Measurements from ENCODE around the gene SCYL2.
A peak's percentile ranks its signal among the peaks of the same experiment; 100 is the strongest.
"Not testable (repeated sequence)": the region's sequence is repeated elsewhere in the genome, so short reads cannot be mapped to it uniquely, and the experiment has no call there.

The SCYL2 gene

GRCh38 chr12:100258127-100258526, 8.8 kb upstream of the SCYL2 start:
- Histone ChIP-seq H3K9me3 (ENCODE audit: control insufficient read depth in 2 of 2, low read length in 2 of 2) (no peaks in the 10 kb centered on the region), H3K36me3 (ENCODE audit: control insufficient read depth in 2 of 2, insufficient read depth in 2 of 2, low read length in 2 of 2) (no peaks in the 10 kb centered on the region), H3K4me3 (ENCODE audit: low read length in 2 of 2) (no peak overlapping the region), H3K27me3 (ENCODE audit: control insufficient read depth in 2 of 2, insufficient read depth in 2 of 2, low read length in 2 of 2) (no peaks in the 10 kb centered on the region), H3K27ac (ENCODE audit: low read depth in 2 of 2, low read length in 2 of 2) (no peak overlapping the region), H3K4me1 (ENCODE audit: control insufficient read depth in 2 of 2, insufficient read depth in 2 of 2, low read length in 2 of 2) (peaks cover 0 to 4% of the 10 kb centered on the region in 2 donors), H3K9ac (ENCODE audit: low read depth in 1 of 2, low read length in 2 of 2) (no peak overlapping the region)

GRCh38 chr12:100263131-100263530, 3.8 kb upstream of the SCYL2 start:
- Histone ChIP-seq H3K4me3 (ENCODE audit: low read length in 2 of 2) (no peak overlapping the region), H3K9ac (ENCODE audit: low read depth in 1 of 2, low read length in 2 of 2) (no peak overlapping the region), H3K27ac (ENCODE audit: low read depth in 2 of 2, low read length in 2 of 2) (no peak overlapping the region), H3K36me3 (ENCODE audit: control insufficient read depth in 2 of 2, insufficient read depth in 2 of 2, low read length in 2 of 2) (no peaks in the 10 kb centered on the region), H3K9me3 (ENCODE audit: control insufficient read depth in 2 of 2, low read length in 2 of 2) (no peaks in the 10 kb centered on the region), H3K4me1 (ENCODE audit: control insufficient read depth in 2 of 2, insufficient read depth in 2 of 2, low read length in 2 of 2) (peaks cover under 1 to 4% of the 10 kb centered on the region in 2 donors), H3K27me3 (ENCODE audit: control insufficient read depth in 2 of 2, insufficient read depth in 2 of 2, low read length in 2 of 2) (no peaks in the 10 kb centered on the region)

- H3K36me3 ChIP-seq (ENCODE audit: control insufficient read depth in 2 of 2, insufficient read depth in 2 of 2, low read length in 2 of 2); H3K9me3 ChIP-seq (ENCODE audit: control insufficient read depth in 2 of 2, low read length in 2 of 2); H3K27me3 ChIP-seq (ENCODE audit: control insufficient read depth in 2 of 2, insufficient read depth in 2 of 2, low read length in 2 of 2); H3K4me3 ChIP-seq (ENCODE audit: low read length in 2 of 2); H3K9ac ChIP-seq (ENCODE audit: low read depth in 1 of 2, low read length in 2 of 2); H3K27ac ChIP-seq (ENCODE audit: low read depth in 2 of 2, low read length in 2 of 2): not testable (repeated sequence)
- peaks cover 13 to 16% of the 10 kb centered on the region in 2 donors for H3K4me1 ChIP-seq (ENCODE audit: control insufficient read depth in 2 of 2, insufficient read depth in 2 of 2, low read length in 2 of 2)
Measured at GRCh38 chr12:100265107-100265506, 1.9 kb upstream of the SCYL2 start.

GRCh38 chr12:100265732-100266584, 1.0 kb upstream of the SCYL2 start:
- Histone ChIP-seq H3K9ac (ENCODE audit: low read depth in 1 of 2, low read length in 2 of 2) (peak overlapping the region; percentile 14 to 99), H3K9me3 (ENCODE audit: control insufficient read depth in 2 of 2, low read length in 2 of 2) (no peaks in the 10 kb centered on the region), H3K4me1 (ENCODE audit: control insufficient read depth in 2 of 2, insufficient read depth in 2 of 2, low read length in 2 of 2) (peaks cover 13 to 16% of the 10 kb centered on the region in 2 donors), H3K27ac (ENCODE audit: low read depth in 2 of 2, low read length in 2 of 2) (peak overlapping the region; percentile 97 to 99), H3K4me3 (ENCODE audit: low read length in 2 of 2) (peak overlapping the region; percentile 83 to 92), H3K36me3 (ENCODE audit: control insufficient read depth in 2 of 2, insufficient read depth in 2 of 2, low read length in 2 of 2) (no peaks in the 10 kb centered on the region), H3K27me3 (ENCODE audit: control insufficient read depth in 2 of 2, insufficient read depth in 2 of 2, low read length in 2 of 2) (no peaks in the 10 kb centered on the region)

- Histone ChIP-seq H3K4me1 (ENCODE audit: control insufficient read depth in 2 of 2, insufficient read depth in 2 of 2, low read length in 2 of 2) (peaks cover 16 to 19% of the 10 kb centered on the region in 2 donors), H3K9me3 (ENCODE audit: control insufficient read depth in 2 of 2, low read length in 2 of 2) (no peaks in the 10 kb centered on the region), H3K4me3 (ENCODE audit: low read length in 2 of 2) (peak overlapping the region; percentile 83 to 92), H3K27me3 (ENCODE audit: control insufficient read depth in 2 of 2, insufficient read depth in 2 of 2, low read length in 2 of 2) (no peaks in the 10 kb centered on the region), H3K27ac (ENCODE audit: low read depth in 2 of 2, low read length in 2 of 2) (peak overlapping the region; percentile 97 to 99), H3K9ac (ENCODE audit: low read depth in 1 of 2, low read length in 2 of 2) (peak overlapping the region; percentile 67 to 99), H3K36me3 (ENCODE audit: control insufficient read depth in 2 of 2, insufficient read depth in 2 of 2, low read length in 2 of 2) (no peaks in the 10 kb centered on the region)
Measured at GRCh38 chr12:100266585-100266834, 467 bp upstream of the SCYL2 start.

GRCh38 chr12:100267603-100268281, 765 bp downstream of the SCYL2 start:
- H3K9ac ChIP-seq (ENCODE audit: low read depth in 1 of 2, low read length in 2 of 2) = peak overlapping the region; percentile 95 to 99

GRCh38 chr12:100268835-100269564, 2.0 kb downstream of the SCYL2 start:
- peak overlapping the region; percentile 83 to 92 for H3K4me3 ChIP-seq (ENCODE audit: low read length in 2 of 2)
- H3K36me3 ChIP-seq (ENCODE audit: control insufficient read depth in 2 of 2, insufficient read depth in 2 of 2, low read length in 2 of 2) = no peaks in the 10 kb centered on the region
- H3K27me3 ChIP-seq (ENCODE audit: control insufficient read depth in 2 of 2, insufficient read depth in 2 of 2, low read length in 2 of 2) = no peaks in the 10 kb centered on the region
- peak overlapping the region in 1 of 2 donors; percentile 99 for H3K9ac ChIP-seq (ENCODE audit: low read depth in 1 of 2, low read length in 2 of 2)
- peak overlapping the region in 1 of 2 donors; percentile 20 for H3K27ac ChIP-seq (ENCODE audit: low read depth in 2 of 2, low read length in 2 of 2)
- H3K9me3 ChIP-seq (ENCODE audit: control insufficient read depth in 2 of 2, low read length in 2 of 2) = no peaks in the 10 kb centered on the region
- H3K4me1 ChIP-seq (ENCODE audit: control insufficient read depth in 2 of 2, insufficient read depth in 2 of 2, low read length in 2 of 2) = peaks cover 16 to 19% of the 10 kb centered on the region in 2 donors

More at GRCh38 chr12:100267603-100268281, 765 bp downstream of the SCYL2 start:
- Histone ChIP-seq H3K9me3 (ENCODE audit: control insufficient read depth in 2 of 2, low read length in 2 of 2) (no peaks in the 10 kb centered on the region), H3K27me3 (ENCODE audit: control insufficient read depth in 2 of 2, insufficient read depth in 2 of 2, low read length in 2 of 2) (no peaks in the 10 kb centered on the region), H3K27ac (ENCODE audit: low read depth in 2 of 2, low read length in 2 of 2) (peak overlapping the region; percentile 97 to 99), H3K4me1 (ENCODE audit: control insufficient read depth in 2 of 2, insufficient read depth in 2 of 2, low read length in 2 of 2) (peaks cover 16 to 19% of the 10 kb centered on the region in 2 donors), H3K4me3 (ENCODE audit: low read length in 2 of 2) (peak overlapping the region; percentile 83 to 92), H3K36me3 (ENCODE audit: control insufficient read depth in 2 of 2, insufficient read depth in 2 of 2, low read length in 2 of 2) (no peaks in the 10 kb centered on the region)

GRCh38 chr12:100273782-100274181, 6.8 kb downstream of the SCYL2 start:
- Histone ChIP-seq H3K9me3 (ENCODE audit: control insufficient read depth in 2 of 2, low read length in 2 of 2) (no peaks in the 10 kb centered on the region), H3K27ac (ENCODE audit: low read depth in 2 of 2, low read length in 2 of 2) (no peak overlapping the region), H3K4me3 (ENCODE audit: low read length in 2 of 2) (no peak overlapping the region), H3K36me3 (ENCODE audit: control insufficient read depth in 2 of 2, insufficient read depth in 2 of 2, low read length in 2 of 2) (no peaks in the 10 kb centered on the region), H3K27me3 (ENCODE audit: control insufficient read depth in 2 of 2, insufficient read depth in 2 of 2, low read length in 2 of 2) (no peaks in the 10 kb centered on the region), H3K9ac (ENCODE audit: low read depth in 1 of 2, low read length in 2 of 2) (no peak overlapping the region), H3K4me1 (ENCODE audit: control insufficient read depth in 2 of 2, insufficient read depth in 2 of 2, low read length in 2 of 2) (peaks cover 9 to 12% of the 10 kb centered on the region in 2 donors)

- H3K27ac ChIP-seq (ENCODE audit: low read depth in 2 of 2, low read length in 2 of 2) = no peak overlapping the region
- H3K9ac ChIP-seq (ENCODE audit: low read depth in 1 of 2, low read length in 2 of 2) = no peak overlapping the region
- H3K9me3 ChIP-seq (ENCODE audit: control insufficient read depth in 2 of 2, low read length in 2 of 2) = no peaks in the 10 kb centered on the region
- H3K4me3 ChIP-seq (ENCODE audit: low read length in 2 of 2) = no peak overlapping the region
- no peaks in the 10 kb centered on the region for H3K27me3 ChIP-seq (ENCODE audit: control insufficient read depth in 2 of 2, insufficient read depth in 2 of 2, low read length in 2 of 2)
- peaks cover 4 to 8% of the 10 kb centered on the region in 2 donors for H3K4me1 ChIP-seq (ENCODE audit: control insufficient read depth in 2 of 2, insufficient read depth in 2 of 2, low read length in 2 of 2)
- H3K36me3 ChIP-seq (ENCODE audit: control insufficient read depth in 2 of 2, insufficient read depth in 2 of 2, low read length in 2 of 2) = no peaks in the 10 kb centered on the region
Measured at GRCh38 chr12:100274291-100274690, 7.3 kb downstream of the SCYL2 start.

GRCh38 chr12:100279159-100279558, 12.2 kb downstream of the SCYL2 start:
- Histone ChIP-seq H3K27me3 (ENCODE audit: control insufficient read depth in 2 of 2, insufficient read depth in 2 of 2, low read length in 2 of 2) (no peaks in the 10 kb centered on the region), H3K36me3 (ENCODE audit: control insufficient read depth in 2 of 2, insufficient read depth in 2 of 2, low read length in 2 of 2) (peaks cover 1 to 6% of the 10 kb centered on the region in 2 donors), H3K9me3 (ENCODE audit: control insufficient read depth in 2 of 2, low read length in 2 of 2) (no peaks in the 10 kb centered on the region), H3K4me1 (ENCODE audit: control insufficient read depth in 2 of 2, insufficient read depth in 2 of 2, low read length in 2 of 2) (peaks cover 0 to 6% of the 10 kb centered on the region in 2 donors), H3K9ac (ENCODE audit: low read depth in 1 of 2, low read length in 2 of 2) (no peak overlapping the region), H3K27ac (ENCODE audit: low read depth in 2 of 2, low read length in 2 of 2) (no peak overlapping the region), H3K4me3 (ENCODE audit: low read length in 2 of 2) (no peak overlapping the region)

Measured in mucosa of rectum (tissue), 2 donors.